Body of pancreas (tissue), 4 donors: ENCODE data around the gene MED13L. TPM values are rescaled to one million over a fixed set of nuclear protein-coding genes. Genes with fewer than 3 reads are reported as not detected.

Experiments
- ATAC-seq: fragments of 150-250 bp; one replicate; pipeline ENCODE4 v1.9.1; 2016
- DNase-seq, 4 donors: peaks; one replicate each; pipeline ENCODE4 v3.0.0-alpha.2; 2019
- H3K27ac ChIP-seq, 4 donors: fragments of 200-600 bp; sonication (generic); 1 replicate in 3 of 4; 2 replicates in 1 of 4; pipeline versions ENCODE4 v1.5.1 to v1.6.1; 2016 to 2019; ENCODE audit warnings: mild to moderate bottlenecking in 1 of 4, mixed read lengths in 1 of 4, moderate library complexity in 1 of 4
- H3K27me3 ChIP-seq, 2 donors: fragments of 200-600 bp; sonication (generic); one replicate each; pipeline ENCODE4 v1.6.0; 2016; ENCODE audit warnings: mild to moderate bottlenecking in 1 of 2
- H3K36me3 ChIP-seq, 2 donors: fragments of 200-600 bp; sonication (generic); replicated peaks in 1 of 2; 2 replicates each; pipeline ENCODE4 v1.5.1; 2016; ENCODE audit warnings: low read depth in 2 of 2; ENCODE audit not compliant: insufficient read depth in 1 of 2
- H3K4me1 ChIP-seq: fragments of 200-600 bp; sonication (generic); one replicate; pipeline ENCODE4 v1.6.0; 2016
- H3K4me3 ChIP-seq, 2 donors: fragments of 200-600 bp; sonication (generic); 1 replicate in 1 of 2; 2 replicates in 1 of 2; pipeline ENCODE4 v1.5.1; 2016 to 2019
- H3K9me3 ChIP-seq, 3 donors: fragments of 200-600 bp; sonication (generic); 1 replicate in 2 of 3; 2 replicates in 1 of 3; pipeline ENCODE4 v1.5.1; 2016
- CTCF ChIP-seq, 7 experiments: fragments of 450-650 bp in 4 of 7; fragments of 200-600 bp in 3 of 7; sonication (generic) in 3 of 7; IDR thresholded peaks; one replicate each; pipeline ENCODE4 v1.5.1; 2016 to 2019; ENCODE audit warnings: antibody characterized with exemption in 7 of 7
- POLR2A ChIP-seq, 3 donors: fragments of 450-650 bp; IDR thresholded peaks; one replicate each; pipeline ENCODE4 v1.6.1; 2016; ENCODE audit warnings: antibody characterized with exemption in 3 of 3, mild to moderate bottlenecking in 2 of 3
- WGBS, 2 donors: methylation state at CpG; one replicate each; pipeline ENCODE4 v1.1.5; 2017; 5-methylcytosine and 5-hydroxymethylcytosine counted together
- intact Hi-C: fragments of 100-400 bp; cut with DNase I; formaldehyde crosslinking; loops from one replicate; pipeline ENCODE4 v1.15.1; 2023
- total RNA-seq, 2 donors: library from RNA; depleted of rRNA; stranded (reverse); fragments of >200 nt; gene quantifications; one replicate each; pipeline ENCODE4 v1.1.0, GENCODE V29; 2016

MED13L gene
- total RNA-seq, 2 donors from 2014 or later, result 65.9 to 72.6 TPM

- Histone ChIP-seq H3K27ac (no peak overlapping the region), H3K36me3 (no peaks in the 10 kb centered on the region), H3K4me3 (no peak overlapping the region), H3K27me3 (no peaks in the 10 kb centered on the region), H3K4me1 (peaks cover 28% of the 10 kb centered on the region), H3K9me3 (no peaks in the 10 kb centered on the region)
- ATAC-seq, result no peak
- intact Hi-C loops, result no loop called here
- TF ChIP-seq CTCF (IDR thresholded peaks at IDR 0.05), result no peak
- no peak for TF ChIP-seq POLR2A (IDR thresholded peaks at IDR 0.05)
- no peak for DNase-seq
Measured at GRCh38 chr12:116138781-116139180, 138.7 kb downstream of the MED13L start.

GRCh38 chr12:116138364-116138763 lies 139.1 kb downstream of the MED13L start:
- DNase-seq, result no peak
- 93 to 97% methylated on average over 2 of the region's 2 CpGs for WGBS, 2 donors
- Histone ChIP-seq H3K36me3 (no peaks in the 10 kb centered on the region), H3K4me1 (peaks cover 28% of the 10 kb centered on the region), H3K4me3 (no peak overlapping the region), H3K27me3 (no peaks in the 10 kb centered on the region), H3K27ac (no peak overlapping the region), H3K9me3 (no peaks in the 10 kb centered on the region)
- no peak for ATAC-seq
- intact Hi-C loops, result no loop called here
- TF ChIP-seq POLR2A (IDR thresholded peaks at IDR 0.05) (no peak), CTCF (IDR thresholded peaks at IDR 0.05) (no peak)

GRCh38 chr12:116137318-116137717 lies 140.2 kb downstream of the MED13L start:
- intact Hi-C loops, result no loop called here

GRCh38 chr12:116136340-116136739 lies 141.2 kb downstream of the MED13L start:
- Histone ChIP-seq H3K4me1 (peaks cover 24% of the 10 kb centered on the region), H3K4me3 (no peak overlapping the region), H3K36me3 (no peaks in the 10 kb centered on the region), H3K27me3 (no peaks in the 10 kb centered on the region), H3K9me3 (no peaks in the 10 kb centered on the region), H3K27ac (no peak overlapping the region)
- DNase-seq (no peak), ATAC-seq (no peak)
- WGBS, 2 donors, result 75 to 86% methylated on average over 3 of the region's 3 CpGs
- intact Hi-C loops, result no loop called here
- no peak for TF ChIP-seq CTCF (IDR thresholded peaks at IDR 0.05)
- no peak for TF ChIP-seq POLR2A (IDR thresholded peaks at IDR 0.05)

More at GRCh38 chr12:116137318-116137717, 140.2 kb downstream of the MED13L start:
- DNase-seq, result no peak
- H3K4me3 ChIP-seq, result no peak overlapping the region
- no peak for TF ChIP-seq CTCF (IDR thresholded peaks at IDR 0.05)
- TF ChIP-seq POLR2A (IDR thresholded peaks at IDR 0.05), result no peak
- ATAC-seq, result no peak
- WGBS, 2 donors, result 36 to 45% methylated on average over 2 of the region's 2 CpGs
- no peaks in the 10 kb centered on the region for H3K9me3 ChIP-seq
- no peak overlapping the region for H3K27ac ChIP-seq
- no peaks in the 10 kb centered on the region for H3K36me3 ChIP-seq
- no peaks in the 10 kb centered on the region for H3K27me3 ChIP-seq
- peaks cover 27% of the 10 kb centered on the region for H3K4me1 ChIP-seq

- no peak for TF ChIP-seq POLR2A (IDR thresholded peaks at IDR 0.05)
- no peak for TF ChIP-seq CTCF (IDR thresholded peaks at IDR 0.05)
- intact Hi-C loops, result no loop called here
- Histone ChIP-seq H3K4me3 (no peak overlapping the region), H3K9me3 (no peaks in the 10 kb centered on the region), H3K36me3 (no peaks in the 10 kb centered on the region), H3K27ac (no peak overlapping the region), H3K27me3 (no peaks in the 10 kb centered on the region), H3K4me1 (peaks cover 29% of the 10 kb centered on the region)
- no peak for ATAC-seq
- 65 to 73% methylated on average over 3 of the region's 3 CpGs for WGBS, 2 donors
- DNase-seq, result peak in 1 of 4 donors; percentile 20
Measured at GRCh38 chr12:116135209-116135930, 142.1 kb downstream of the MED13L start.
